ENCODE results near the gene KIF22. TPM values are rescaled to one million over a fixed set of nuclear protein-coding genes. Genes with fewer than 3 reads are reported as not detected.

KIF22 gene
- total RNA-seq, 1 experiment from 2014 or later, result 155 TPM

DNA sequence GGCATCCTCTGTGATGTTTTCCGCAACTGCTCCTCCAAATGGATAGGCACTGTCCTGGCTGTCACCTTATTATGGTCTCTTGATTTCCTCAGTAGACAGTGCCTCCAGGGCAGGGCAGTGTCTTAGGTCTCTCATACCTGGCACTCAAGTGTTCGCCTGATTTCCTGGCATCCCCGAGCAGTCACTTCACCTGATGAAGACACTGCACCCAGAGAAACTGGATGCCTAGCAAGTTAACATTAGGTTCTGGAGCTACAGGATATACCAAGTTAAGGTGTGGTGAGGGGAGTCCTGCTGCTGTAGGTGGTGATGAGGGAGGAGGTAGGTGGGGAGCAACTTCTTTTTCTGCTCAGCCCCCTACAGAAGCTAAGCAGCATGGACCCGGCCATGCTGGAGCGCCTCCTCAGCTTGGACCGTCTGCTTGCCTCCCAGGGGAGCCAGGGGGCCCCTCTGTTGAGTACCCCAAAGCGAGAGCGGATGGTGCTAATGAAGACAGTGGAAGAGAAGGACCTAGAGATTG, 11.9 kb downstream of the KIF22 start:
- CTCF ChIA-PET, result no interaction called here
- intact Hi-C loops (cut with micrococcal nuclease), result no loop called here
- no peaks in the 10 kb centered on the region for H3K27me3 ChIP-seq (ENCODE audit: insufficient read depth, low read length)
- peak overlapping the region; percentile 85; the same call in 1 of the 2 replicates for H3K27ac ChIP-seq (ENCODE audit: low read depth, low read length)
- no peaks in the 10 kb centered on the region for H3K9me2 ChIP-seq (ENCODE audit: insufficient read depth)
- no peak for DNase-seq (ENCODE audit: low read depth, low spot score)
- H3K9ac ChIP-seq (ENCODE audit: low read length), result no peak overlapping the region
- no TSS peak for BruUV-seq (replicated peaks)
- no peak for ATAC-seq
- H3K4me1 ChIP-seq (ENCODE audit: control insufficient read depth in 1 of 2, insufficient read depth in 2 of 2, low read length in 2 of 2), result peaks cover 11 to 26% of the 10 kb centered on the region in 2 experiments
- no peak for TF ChIP-seq EGR1 (IDR thresholded peaks at IDR 0.05; ENCODE audit: low read depth)
- TF ChIP-seq ZNF274 (IDR thresholded peaks at IDR 0.05; ENCODE audit: low read depth, low read length), result no peak
- TF ChIP-seq EZH2 (IDR thresholded peaks at IDR 0.05), result no peak
- TF ChIP-seq, protein P1, sequence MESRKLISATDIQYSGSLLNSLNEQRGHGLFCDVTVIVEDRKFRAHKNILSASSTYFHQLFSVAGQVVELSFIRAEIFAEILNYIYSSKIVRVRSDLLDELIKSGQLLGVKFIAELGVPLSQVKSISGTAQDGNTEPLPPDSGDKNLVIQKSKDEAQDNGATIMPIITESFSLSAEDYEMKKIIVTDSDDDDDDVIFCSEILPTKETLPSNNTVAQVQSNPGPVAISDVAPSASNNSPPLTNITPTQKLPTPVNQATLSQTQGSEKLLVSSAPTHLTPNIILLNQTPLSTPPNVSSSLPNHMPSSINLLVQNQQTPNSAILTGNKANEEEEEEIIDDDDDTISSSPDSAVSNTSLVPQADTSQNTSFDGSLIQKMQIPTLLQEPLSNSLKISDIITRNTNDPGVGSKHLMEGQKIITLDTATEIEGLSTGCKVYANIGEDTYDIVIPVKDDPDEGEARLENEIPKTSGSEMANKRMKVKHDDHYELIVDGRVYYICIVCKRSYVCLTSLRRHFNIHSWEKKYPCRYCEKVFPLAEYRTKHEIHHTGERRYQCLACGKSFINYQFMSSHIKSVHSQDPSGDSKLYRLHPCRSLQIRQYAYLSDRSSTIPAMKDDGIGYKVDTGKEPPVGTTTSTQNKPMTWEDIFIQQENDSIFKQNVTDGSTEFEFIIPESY (IDR thresholded peaks at IDR 0.05; ENCODE audit: extremely low read depth, insufficient replicate concordance, low read length), result no peak
- no peak for TF ChIP-seq SP1 (IDR thresholded peaks at IDR 0.05; ENCODE audit: low read depth)
- no peak for TF ChIP-seq TCF7L2 (IDR thresholded peaks at IDR 0.05; ENCODE audit: borderline replicate concordance, extremely low read depth, insufficient read depth, insufficient read length)
- no peak for TF ChIP-seq POLR2A (IDR thresholded peaks at IDR 0.05; ENCODE audit: borderline replicate concordance, extremely low read depth, insufficient read depth, insufficient read length)
- TF ChIP-seq POLR2AphosphoS5 (IDR thresholded peaks at IDR 0.05; ENCODE audit: low read depth, low read length), result no peak
- TF ChIP-seq ELF1 (IDR thresholded peaks at IDR 0.05; ENCODE audit: borderline replicate concordance, low read depth), result no peak
- TF ChIP-seq SRF (IDR thresholded peaks at IDR 0.05; ENCODE audit: low read depth), result no peak
- no peak for TF ChIP-seq EZH2phosphoT487 (IDR thresholded peaks at IDR 0.05; ENCODE audit: borderline replicate concordance)
- TF ChIP-seq CBX3 (IDR thresholded peaks at IDR 0.05; ENCODE audit: low read depth), result no peak
- TF ChIP-seq, protein P2, sequence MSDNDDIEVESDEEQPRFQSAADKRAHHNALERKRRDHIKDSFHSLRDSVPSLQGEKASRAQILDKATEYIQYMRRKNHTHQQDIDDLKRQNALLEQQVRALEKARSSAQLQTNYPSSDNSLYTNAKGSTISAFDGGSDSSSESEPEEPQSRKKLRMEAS (IDR thresholded peaks at IDR 0.05), result no peak
- no peak overlapping the region for H2AFZ ChIP-seq (ENCODE audit: low read depth, low read length, poor library complexity, severe bottlenecking)
- peaks cover 3% of the 10 kb centered on the region; the same call in 1 of the 2 replicates for H4K20me1 ChIP-seq (ENCODE audit: insufficient read depth)
- H3K36me3 ChIP-seq (ENCODE audit: control insufficient read depth in 1 of 2, insufficient read depth in 2 of 2, low read length in 2 of 2), result peaks cover 25 to 48% of the 10 kb centered on the region in 2 experiments
- H3K4me2 ChIP-seq (ENCODE audit: low read length), result no peak overlapping the region
- no peak overlapping the region for H3K4me3 ChIP-seq (replicated peaks in 1 of 2; ENCODE audit: low read depth in 1 of 2, low read length in 2 of 2)
- peaks cover 10% of the 10 kb centered on the region for H3K79me2 ChIP-seq (ENCODE audit: insufficient read depth, low read length)
- RAD21 ChIA-PET (ENCODE audit: low non-redundant PET in 1 of 2, low total read pairs in 2 of 2, uncharacterized antibody in 2 of 2, unreplicated experiment in 2 of 2), result no interaction called here
- no peaks in the 10 kb centered on the region for H3K9me3 ChIP-seq (ENCODE audit: control insufficient read depth in 1 of 2, insufficient read depth in 1 of 2, low read depth in 1 of 2, low read length in 2 of 2)
- POLR2A ChIA-PET, result interaction anchor here (1.1 kb wide), 1 partner anchor 12 kb away, joined by 3 read pairs; the partner anchor contains the start of gene KIF22
